GM23338 (cell line): ENCODE data around the gene BIN1.

Experiments used
- CREB1 ChIP-seq: fragments of 250-450 bp; sonication (Bioruptor Pico); IDR thresholded peaks from 2 replicates; pipeline ENCODE4 v1.5.0; 2020; ENCODE audit warnings: low read depth, mild to moderate bottlenecking, moderate library complexity
- EZH2 ChIP-seq: fragments of 200-600 bp; sonication (generic); IDR thresholded peaks from one replicate; pipeline ENCODE4 v1.8.0; 2017; ENCODE audit warnings: antibody characterized with exemption, mild to moderate bottlenecking, low read depth; ENCODE audit not compliant: unreplicated experiment
- EZH2phosphoT487 ChIP-seq: fragments of 200-600 bp; sonication (generic); IDR thresholded peaks from one replicate; pipeline ENCODE4 v1.8.1; 2018; ENCODE audit warnings: antibody characterized with exemption; ENCODE audit not compliant: unreplicated experiment
- JUNB ChIP-seq: IDR thresholded peaks from one replicate; pipeline ENCODE4 v1.6.1; 2016; ENCODE audit warnings: antibody characterized with exemption; ENCODE audit not compliant: unreplicated experiment
- NANOG ChIP-seq: IDR thresholded peaks from 2 replicates; pipeline ENCODE4 v1.6.1; 2016; ENCODE audit warnings: antibody characterized with exemption, borderline replicate concordance
- POLR2AphosphoS5 ChIP-seq: IDR thresholded peaks from 2 replicates; pipeline ENCODE4 v1.6.1; 2016; ENCODE audit warnings: antibody characterized with exemption, low read depth
- ZNF114 ChIP-seq: fragments of 250-450 bp; sonication (Bioruptor Pico); IDR thresholded peaks from 2 replicates; pipeline ENCODE4 v1.5.0; 2020; ENCODE audit warnings: mild to moderate bottlenecking, moderate library complexity
- TF ChIP-seq, protein P1 (sequence below), 2 experiments: fragments of 200-600 bp in 1 of 2; sonication (generic) in 1 of 2; conservative IDR thresholded peaks; 2 replicates each; pipeline versions ENCODE4 v1.5.1 to v1.6.1; 2016 to 2017; ENCODE audit warnings: antibody characterized with exemption in 2 of 2, low read depth in 2 of 2, mild to moderate bottlenecking in 2 of 2, moderate library complexity in 1 of 2
- TF ChIP-seq, protein P2 (sequence below): IDR thresholded peaks from one replicate; pipeline ENCODE4 v1.6.1; 2018; ENCODE audit warnings: antibody characterized with exemption; ENCODE audit not compliant: unreplicated experiment
- TF ChIP-seq, protein P3 (sequence below): fragments of 250-450 bp; sonication (Bioruptor Pico); IDR thresholded peaks from 2 replicates; pipeline ENCODE4 v1.5.0; 2020; ENCODE audit warnings: mild to moderate bottlenecking, moderate library complexity
- TF ChIP-seq, protein P4 (sequence below): IDR thresholded peaks from 2 replicates; pipeline ENCODE4 v1.6.1; 2016; ENCODE audit warnings: antibody characterized with exemption

DNA sequence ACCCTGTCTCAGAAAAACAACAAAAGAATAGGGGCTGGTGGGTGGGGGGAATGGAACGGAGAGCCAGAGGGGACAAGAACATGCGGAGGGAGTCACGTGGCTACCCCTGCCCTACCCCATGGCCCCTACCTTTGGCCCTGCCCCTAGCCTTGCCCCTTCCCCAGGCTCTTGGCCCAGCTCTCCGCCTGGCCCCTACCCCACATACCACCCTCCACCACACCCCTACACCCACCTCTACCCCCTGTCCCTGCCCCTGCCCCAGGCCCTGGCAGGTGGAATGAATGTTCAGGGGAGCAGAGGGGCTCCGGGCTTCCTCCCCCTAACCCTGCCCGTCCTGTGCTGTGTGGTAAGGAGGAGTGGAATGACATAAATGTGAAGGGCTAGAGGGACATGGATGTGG, 15.1 kb downstream of the BIN1 start:
- TF ChIP-seq, protein P1, sequence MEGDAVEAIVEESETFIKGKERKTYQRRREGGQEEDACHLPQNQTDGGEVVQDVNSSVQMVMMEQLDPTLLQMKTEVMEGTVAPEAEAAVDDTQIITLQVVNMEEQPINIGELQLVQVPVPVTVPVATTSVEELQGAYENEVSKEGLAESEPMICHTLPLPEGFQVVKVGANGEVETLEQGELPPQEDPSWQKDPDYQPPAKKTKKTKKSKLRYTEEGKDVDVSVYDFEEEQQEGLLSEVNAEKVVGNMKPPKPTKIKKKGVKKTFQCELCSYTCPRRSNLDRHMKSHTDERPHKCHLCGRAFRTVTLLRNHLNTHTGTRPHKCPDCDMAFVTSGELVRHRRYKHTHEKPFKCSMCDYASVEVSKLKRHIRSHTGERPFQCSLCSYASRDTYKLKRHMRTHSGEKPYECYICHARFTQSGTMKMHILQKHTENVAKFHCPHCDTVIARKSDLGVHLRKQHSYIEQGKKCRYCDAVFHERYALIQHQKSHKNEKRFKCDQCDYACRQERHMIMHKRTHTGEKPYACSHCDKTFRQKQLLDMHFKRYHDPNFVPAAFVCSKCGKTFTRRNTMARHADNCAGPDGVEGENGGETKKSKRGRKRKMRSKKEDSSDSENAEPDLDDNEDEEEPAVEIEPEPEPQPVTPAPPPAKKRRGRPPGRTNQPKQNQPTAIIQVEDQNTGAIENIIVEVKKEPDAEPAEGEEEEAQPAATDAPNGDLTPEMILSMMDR (conservative IDR thresholded peaks at IDR 0.05; ENCODE audit: low read depth in 2 of 2), result no peak
- TF ChIP-seq, protein P2, sequence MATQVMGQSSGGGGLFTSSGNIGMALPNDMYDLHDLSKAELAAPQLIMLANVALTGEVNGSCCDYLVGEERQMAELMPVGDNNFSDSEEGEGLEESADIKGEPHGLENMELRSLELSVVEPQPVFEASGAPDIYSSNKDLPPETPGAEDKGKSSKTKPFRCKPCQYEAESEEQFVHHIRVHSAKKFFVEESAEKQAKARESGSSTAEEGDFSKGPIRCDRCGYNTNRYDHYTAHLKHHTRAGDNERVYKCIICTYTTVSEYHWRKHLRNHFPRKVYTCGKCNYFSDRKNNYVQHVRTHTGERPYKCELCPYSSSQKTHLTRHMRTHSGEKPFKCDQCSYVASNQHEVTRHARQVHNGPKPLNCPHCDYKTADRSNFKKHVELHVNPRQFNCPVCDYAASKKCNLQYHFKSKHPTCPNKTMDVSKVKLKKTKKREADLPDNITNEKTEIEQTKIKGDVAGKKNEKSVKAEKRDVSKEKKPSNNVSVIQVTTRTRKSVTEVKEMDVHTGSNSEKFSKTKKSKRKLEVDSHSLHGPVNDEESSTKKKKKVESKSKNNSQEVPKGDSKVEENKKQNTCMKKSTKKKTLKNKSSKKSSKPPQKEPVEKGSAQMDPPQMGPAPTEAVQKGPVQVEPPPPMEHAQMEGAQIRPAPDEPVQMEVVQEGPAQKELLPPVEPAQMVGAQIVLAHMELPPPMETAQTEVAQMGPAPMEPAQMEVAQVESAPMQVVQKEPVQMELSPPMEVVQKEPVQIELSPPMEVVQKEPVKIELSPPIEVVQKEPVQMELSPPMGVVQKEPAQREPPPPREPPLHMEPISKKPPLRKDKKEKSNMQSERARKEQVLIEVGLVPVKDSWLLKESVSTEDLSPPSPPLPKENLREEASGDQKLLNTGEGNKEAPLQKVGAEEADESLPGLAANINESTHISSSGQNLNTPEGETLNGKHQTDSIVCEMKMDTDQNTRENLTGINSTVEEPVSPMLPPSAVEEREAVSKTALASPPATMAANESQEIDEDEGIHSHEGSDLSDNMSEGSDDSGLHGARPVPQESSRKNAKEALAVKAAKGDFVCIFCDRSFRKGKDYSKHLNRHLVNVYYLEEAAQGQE, result no peak
- TF ChIP-seq POLR2AphosphoS5, result no peak
- no peak for TF ChIP-seq EZH2phosphoT487
- no peak for TF ChIP-seq EZH2
- no peak for TF ChIP-seq ZNF114 (CRISPR knock-in tag)
- TF ChIP-seq JUNB, result no peak
- no peak for TF ChIP-seq NANOG
- TF ChIP-seq, protein P3, sequence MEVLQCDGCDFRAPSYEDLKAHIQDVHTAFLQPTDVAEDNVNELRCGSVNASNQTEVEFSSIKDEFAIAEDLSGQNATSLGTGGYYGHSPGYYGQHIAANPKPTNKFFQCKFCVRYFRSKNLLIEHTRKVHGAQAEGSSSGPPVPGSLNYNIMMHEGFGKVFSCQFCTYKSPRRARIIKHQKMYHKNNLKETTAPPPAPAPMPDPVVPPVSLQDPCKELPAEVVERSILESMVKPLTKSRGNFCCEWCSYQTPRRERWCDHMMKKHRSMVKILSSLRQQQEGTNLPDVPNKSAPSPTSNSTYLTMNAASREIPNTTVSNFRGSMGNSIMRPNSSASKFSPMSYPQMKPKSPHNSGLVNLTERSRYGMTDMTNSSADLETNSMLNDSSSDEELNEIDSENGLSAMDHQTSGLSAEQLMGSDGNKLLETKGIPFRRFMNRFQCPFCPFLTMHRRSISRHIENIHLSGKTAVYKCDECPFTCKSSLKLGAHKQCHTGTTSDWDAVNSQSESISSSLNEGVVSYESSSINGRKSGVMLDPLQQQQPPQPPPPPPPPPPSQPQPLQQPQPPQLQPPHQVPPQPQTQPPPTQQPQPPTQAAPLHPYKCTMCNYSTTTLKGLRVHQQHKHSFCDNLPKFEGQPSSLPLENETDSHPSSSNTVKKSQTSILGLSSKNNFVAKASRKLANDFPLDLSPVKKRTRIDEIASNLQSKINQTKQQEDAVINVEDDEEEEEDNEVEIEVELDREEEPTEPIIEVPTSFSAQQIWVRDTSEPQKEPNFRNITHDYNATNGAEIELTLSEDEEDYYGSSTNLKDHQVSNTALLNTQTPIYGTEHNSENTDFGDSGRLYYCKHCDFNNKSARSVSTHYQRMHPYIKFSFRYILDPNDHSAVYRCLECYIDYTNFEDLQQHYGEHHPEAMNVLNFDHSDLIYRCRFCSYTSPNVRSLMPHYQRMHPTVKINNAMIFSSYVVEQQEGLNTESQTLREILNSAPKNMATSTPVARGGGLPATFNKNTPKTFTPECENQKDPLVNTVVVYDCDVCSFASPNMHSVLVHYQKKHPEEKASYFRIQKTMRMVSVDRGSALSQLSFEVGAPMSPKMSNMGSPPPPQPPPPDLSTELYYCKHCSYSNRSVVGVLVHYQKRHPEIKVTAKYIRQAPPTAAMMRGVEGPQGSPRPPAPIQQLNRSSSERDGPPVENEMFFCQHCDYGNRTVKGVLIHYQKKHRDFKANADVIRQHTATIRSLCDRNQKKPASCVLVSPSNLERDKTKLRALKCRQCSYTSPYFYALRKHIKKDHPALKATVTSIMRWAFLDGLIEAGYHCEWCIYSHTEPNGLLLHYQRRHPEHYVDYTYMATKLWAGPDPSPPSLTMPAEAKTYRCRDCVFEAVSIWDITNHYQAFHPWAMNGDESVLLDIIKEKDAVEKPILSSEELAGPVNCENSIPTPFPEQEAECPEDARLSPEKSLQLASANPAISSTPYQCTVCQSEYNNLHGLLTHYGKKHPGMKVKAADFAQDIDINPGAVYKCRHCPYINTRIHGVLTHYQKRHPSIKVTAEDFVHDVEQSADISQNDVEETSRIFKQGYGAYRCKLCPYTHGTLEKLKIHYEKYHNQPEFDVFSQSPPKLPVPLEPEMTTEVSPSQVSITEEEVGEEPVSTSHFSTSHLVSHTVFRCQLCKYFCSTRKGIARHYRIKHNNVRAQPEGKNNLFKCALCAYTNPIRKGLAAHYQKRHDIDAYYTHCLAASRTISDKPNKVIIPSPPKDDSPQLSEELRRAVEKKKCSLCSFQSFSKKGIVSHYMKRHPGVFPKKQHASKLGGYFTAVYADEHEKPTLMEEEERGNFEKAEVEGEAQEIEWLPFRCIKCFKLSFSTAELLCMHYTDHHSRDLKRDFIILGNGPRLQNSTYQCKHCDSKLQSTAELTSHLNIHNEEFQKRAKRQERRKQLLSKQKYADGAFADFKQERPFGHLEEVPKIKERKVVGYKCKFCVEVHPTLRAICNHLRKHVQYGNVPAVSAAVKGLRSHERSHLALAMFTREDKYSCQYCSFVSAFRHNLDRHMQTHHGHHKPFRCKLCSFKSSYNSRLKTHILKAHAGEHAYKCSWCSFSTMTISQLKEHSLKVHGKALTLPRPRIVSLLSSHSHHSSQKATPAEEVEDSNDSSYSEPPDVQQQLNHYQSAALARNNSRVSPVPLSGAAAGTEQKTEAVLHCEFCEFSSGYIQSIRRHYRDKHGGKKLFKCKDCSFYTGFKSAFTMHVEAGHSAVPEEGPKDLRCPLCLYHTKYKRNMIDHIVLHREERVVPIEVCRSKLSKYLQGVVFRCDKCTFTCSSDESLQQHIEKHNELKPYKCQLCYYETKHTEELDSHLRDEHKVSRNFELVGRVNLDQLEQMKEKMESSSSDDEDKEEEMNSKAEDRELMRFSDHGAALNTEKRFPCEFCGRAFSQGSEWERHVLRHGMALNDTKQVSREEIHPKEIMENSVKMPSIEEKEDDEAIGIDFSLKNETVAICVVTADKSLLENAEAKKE (CRISPR knock-in tag), result no peak
- TF ChIP-seq, protein P4, sequence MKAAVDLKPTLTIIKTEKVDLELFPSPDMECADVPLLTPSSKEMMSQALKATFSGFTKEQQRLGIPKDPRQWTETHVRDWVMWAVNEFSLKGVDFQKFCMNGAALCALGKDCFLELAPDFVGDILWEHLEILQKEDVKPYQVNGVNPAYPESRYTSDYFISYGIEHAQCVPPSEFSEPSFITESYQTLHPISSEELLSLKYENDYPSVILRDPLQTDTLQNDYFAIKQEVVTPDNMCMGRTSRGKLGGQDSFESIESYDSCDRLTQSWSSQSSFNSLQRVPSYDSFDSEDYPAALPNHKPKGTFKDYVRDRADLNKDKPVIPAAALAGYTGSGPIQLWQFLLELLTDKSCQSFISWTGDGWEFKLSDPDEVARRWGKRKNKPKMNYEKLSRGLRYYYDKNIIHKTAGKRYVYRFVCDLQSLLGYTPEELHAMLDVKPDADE, result no peak
- no peak for TF ChIP-seq CREB1
